Sigmoid colon (tissue), 4 donors: ENCODE measurements around the gene ENHO.

ENCODE experiments used
- EP300 ChIP-seq, 4 donors: sonication (generic); formaldehyde crosslinking; IDR thresholded peaks; one replicate each; pipeline ENCODE4 v1.6.1; 2017; ENCODE audit warnings: antibody characterized with exemption in 4 of 4
- POLR2AphosphoS5 ChIP-seq, 4 donors: sonication (generic); formaldehyde crosslinking; IDR thresholded peaks; one replicate each; pipeline ENCODE4 v1.6.1; 2017; ENCODE audit warnings: antibody characterized with exemption in 4 of 4

DNA sequence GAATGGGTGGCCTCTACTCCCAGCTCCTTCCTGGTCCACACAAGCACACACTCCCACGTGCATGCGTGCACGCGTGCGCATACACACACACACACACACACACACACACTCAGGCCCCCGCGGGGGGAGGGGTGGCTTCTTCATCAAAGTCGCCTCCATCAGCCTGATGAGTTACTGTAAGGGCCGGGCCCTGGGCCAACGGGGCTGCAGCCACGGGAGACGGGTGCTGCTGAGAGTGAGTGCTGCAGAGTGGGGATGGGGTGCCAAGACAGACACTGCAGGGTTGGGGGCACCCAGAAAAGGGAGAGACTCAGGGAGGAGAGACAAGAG is 48.7 kb upstream of the ENHO start:
- TF ChIP-seq POLR2AphosphoS5 (IDR thresholded peaks at IDR 0.05) (no peak), EP300 (IDR thresholded peaks at IDR 0.05) (no peak)
